Stimulated activated CD4-positive, alpha-beta T cell treated with anti-CD3 and anti-CD28 coated beads, Interleukin-15, amount 100 ng/mL, for 24 hours (primary cell): ENCODE measurements around the gene RPP25L.

Experiments
- DNase-seq: peaks from one replicate; pipeline ENCODE4 v3.0.0-alpha.2; 2020

Gene RPP25L

GRCh38 chr9:34582787-34583186, 29.1 kb downstream of the RPP25L start:
- no peak for DNase-seq

GRCh38 chr9:34581318-34581717, 30.6 kb downstream of the RPP25L start:
- no peak for DNase-seq

- DNase-seq = no peak
These were observed 31.5 kb downstream of the RPP25L start for GRCh38 chr9:34580358-34580757.

GRCh38 chr9:34579808-34580163, 32.1 kb downstream of the RPP25L start:
- no peak for DNase-seq

GRCh38 chr9:34579104-34579807, 32.6 kb downstream of the RPP25L start:
- no peak for DNase-seq

- DNase-seq = peak; percentile 41
These were observed 33.4 kb downstream of the RPP25L start for GRCh38 chr9:34578241-34579103.

GRCh38 chr9:34577400-34578240, 34.3 kb downstream of the RPP25L start:
- DNase-seq = no peak

- DNase-seq = no peak
These were observed 35.1 kb downstream of the RPP25L start for GRCh38 chr9:34576597-34577399.

- no peak for DNase-seq
These were observed 35.9 kb downstream of the RPP25L start for GRCh38 chr9:34575862-34576596.

GRCh38 chr9:34575241-34575640, 36.7 kb downstream of the RPP25L start:
- no peak for DNase-seq

- DNase-seq = no peak
These were observed 37.3 kb downstream of the RPP25L start for GRCh38 chr9:34574571-34574970.

GRCh38 chr9:34573599-34574325, 38.1 kb downstream of the RPP25L start:
- no peak for DNase-seq

GRCh38 chr9:34572628-34573027, 39.3 kb downstream of the RPP25L start:
- no peak for DNase-seq

- DNase-seq = no peak
These were observed 39.8 kb downstream of the RPP25L start for GRCh38 chr9:34572092-34572491.

- DNase-seq = no peak
These were observed 40.5 kb downstream of the RPP25L start for GRCh38 chr9:34571481-34571810.

- no peak for DNase-seq
These were observed 41.0 kb downstream of the RPP25L start for GRCh38 chr9:34570809-34571480.

GRCh38 chr9:34570376-34570775, 41.5 kb downstream of the RPP25L start:
- no peak for DNase-seq

- DNase-seq = no peak
These were observed 43.1 kb downstream of the RPP25L start for GRCh38 chr9:34568774-34569173.

GRCh38 chr9:34568133-34568532, 43.8 kb downstream of the RPP25L start:
- no peak for DNase-seq

- DNase-seq = no peak
These were observed 44.9 kb downstream of the RPP25L start for GRCh38 chr9:34566972-34567371.

- DNase-seq = no peak
These were observed 45.6 kb downstream of the RPP25L start for GRCh38 chr9:34566322-34566721.
